ENCODE data around the gene THSD7A.

Gene THSD7A

GRCh38 chr7:11753433-11753832, 78.6 kb downstream of the THSD7A start:
- no peak for TF ChIP-seq CTCF (IDR thresholded peaks at IDR 0.05; ENCODE audit: low read depth, low read length)
- no peak for DNase-seq (ENCODE audit: extremely low read depth, low read depth)

- TF ChIP-seq CTCF (IDR thresholded peaks at IDR 0.05; ENCODE audit: low read depth, low read length) = no peak
- no peak for DNase-seq (ENCODE audit: extremely low read depth, low read depth)
These were observed 80.1 kb downstream of the THSD7A start for GRCh38 chr7:11751807-11752389.

- DNase-seq (ENCODE audit: extremely low read depth, low read depth) = no peak
- no peak for TF ChIP-seq CTCF (IDR thresholded peaks at IDR 0.05; ENCODE audit: low read depth, low read length)
These were observed 80.7 kb downstream of the THSD7A start for GRCh38 chr7:11751315-11751714.

- DNase-seq (ENCODE audit: extremely low read depth, low read depth) = no peak
- TF ChIP-seq CTCF (IDR thresholded peaks at IDR 0.05; ENCODE audit: low read depth, low read length) = no peak
These were observed 81.8 kb downstream of the THSD7A start for GRCh38 chr7:11750191-11750590.

GRCh38 chr7:11749629-11750028, 82.4 kb downstream of the THSD7A start:
- DNase-seq (ENCODE audit: extremely low read depth, low read depth) = no peak

GRCh38 chr7:11748884-11749283, 83.1 kb downstream of the THSD7A start:
- no peak for DNase-seq (ENCODE audit: extremely low read depth, low read depth)

More at GRCh38 chr7:11749629-11750028, 82.4 kb downstream of the THSD7A start:
- no peak for TF ChIP-seq CTCF (IDR thresholded peaks at IDR 0.05; ENCODE audit: low read depth, low read length)

More at GRCh38 chr7:11748884-11749283, 83.1 kb downstream of the THSD7A start:
- TF ChIP-seq CTCF (IDR thresholded peaks at IDR 0.05; ENCODE audit: low read depth, low read length) = no peak
